ENCODE results near the gene USP13. TPM values are rescaled to one million over a fixed set of nuclear protein-coding genes. Genes with fewer than 3 reads are reported as not detected.

The USP13 gene
- total RNA-seq, 2 experiments from 2014 or later = 9.5 to 13.3 TPM

DNA sequence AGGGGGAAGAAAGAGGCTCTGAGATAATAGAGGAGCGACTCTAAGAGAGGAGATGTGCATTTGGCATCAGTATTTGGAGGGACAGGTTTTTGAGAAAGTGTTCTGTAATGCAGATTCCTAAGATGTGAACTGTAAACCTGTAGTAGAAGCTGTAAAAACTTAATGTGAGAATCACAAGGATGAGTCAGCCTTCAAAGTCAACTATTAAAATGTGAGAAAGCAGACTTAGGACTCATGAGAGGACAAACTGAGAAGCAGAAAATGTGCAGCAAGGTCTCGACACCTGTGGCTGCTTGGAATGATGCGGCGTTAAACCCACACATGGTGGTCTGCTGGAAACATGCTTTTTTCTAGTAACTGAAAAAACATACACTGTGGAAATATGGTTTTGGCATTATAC is 36.0 kb downstream of the USP13 start:
- Mint-ChIP-seq H3K27me3 (no peaks in the 10 kb centered on the region), H3K27ac (no peak overlapping the region), H3K36me3 (peaks cover 17% of the 10 kb centered on the region), H3K4me3 (no peak overlapping the region), H3K9me3 (ENCODE audit: low read depth) (peaks cover 2% of the 10 kb centered on the region), H3K4me1 (no peaks in the 10 kb centered on the region)
- peak; percentile 20 for ATAC-seq
- DNase-seq = no peak
- CTCF ChIA-PET = no interaction called here

DNA sequence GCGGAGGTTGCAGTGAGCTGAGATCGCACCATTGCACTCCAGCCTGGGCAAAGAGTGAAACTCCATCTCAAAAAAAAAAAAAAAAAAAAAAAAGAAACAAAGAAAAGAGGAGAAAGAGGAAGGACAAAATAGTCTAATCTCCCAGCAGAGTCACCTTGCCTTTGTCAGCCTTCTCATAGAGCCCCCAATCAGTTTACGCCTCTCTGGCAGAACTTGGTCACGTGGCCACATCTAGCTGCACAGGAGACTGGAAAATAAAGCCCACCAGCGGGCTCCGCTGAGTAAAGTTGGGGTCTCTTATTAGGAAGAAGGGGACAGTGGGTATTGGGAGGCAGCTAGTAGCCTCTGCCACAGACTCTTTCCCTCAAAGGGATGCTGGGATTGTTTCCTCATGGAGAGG is 41.9 kb downstream of the USP13 start:
- Mint-ChIP-seq H3K36me3 (peaks cover 15% of the 10 kb centered on the region), H3K9me3 (ENCODE audit: low read depth) (peaks cover 2% of the 10 kb centered on the region), H3K4me3 (no peak overlapping the region), H3K27ac (no peak overlapping the region), H3K4me1 (peaks cover 3% of the 10 kb centered on the region), H3K27me3 (no peaks in the 10 kb centered on the region)
- no peak for DNase-seq
- no peak for ATAC-seq
- CTCF ChIA-PET = interaction anchor here (0.6 to 1.5 kb wide), 3 partner anchors 8 to 78 kb away, joined by 3 read pairs; no protein-coding TSS in a partner anchor

DNA sequence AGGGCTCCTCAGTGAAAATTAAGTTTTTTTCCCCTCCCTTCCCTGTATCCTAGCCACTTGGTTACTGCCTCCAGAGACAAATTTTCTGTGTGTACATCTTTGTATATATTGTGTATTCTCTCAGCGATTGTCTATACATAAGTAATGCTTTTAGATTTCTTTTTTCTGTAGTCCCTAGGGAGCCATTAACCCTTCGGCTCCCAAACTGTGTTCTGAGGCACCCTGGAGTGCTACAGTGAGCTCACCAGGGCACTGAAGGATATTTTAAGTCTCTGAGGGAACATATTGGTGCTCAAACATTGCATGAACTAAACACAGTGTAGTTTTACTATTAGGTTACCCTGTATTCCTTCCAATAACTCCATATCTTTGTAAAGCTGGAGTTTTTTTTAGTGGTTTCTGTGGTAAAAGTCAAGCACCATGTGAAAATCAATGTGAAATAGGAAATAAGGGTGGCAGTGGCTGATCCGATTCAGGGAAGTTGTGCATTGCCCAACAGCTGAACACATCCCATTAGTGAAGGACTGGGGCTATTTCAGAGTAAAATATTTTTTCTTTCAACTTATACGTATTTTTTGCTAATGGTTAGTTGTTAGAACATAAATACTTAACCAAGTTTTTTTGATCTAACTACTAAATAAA is 43.0 kb downstream of the USP13 start:
- Mint-ChIP-seq H3K27me3 (no peaks in the 10 kb centered on the region), H3K4me3 (no peak overlapping the region), H3K9me3 (ENCODE audit: low read depth) (peaks cover 2% of the 10 kb centered on the region), H3K36me3 (peaks cover 12% of the 10 kb centered on the region), H3K27ac (no peak overlapping the region), H3K4me1 (peaks cover 6% of the 10 kb centered on the region)
- CTCF ChIA-PET = interaction anchor here (1.1 to 1.5 kb wide), 2 partner anchors 46 to 77 kb away, joined by 3 read pairs; no protein-coding TSS in a partner anchor
- DNase-seq = no peak
- no peak for ATAC-seq

DNA sequence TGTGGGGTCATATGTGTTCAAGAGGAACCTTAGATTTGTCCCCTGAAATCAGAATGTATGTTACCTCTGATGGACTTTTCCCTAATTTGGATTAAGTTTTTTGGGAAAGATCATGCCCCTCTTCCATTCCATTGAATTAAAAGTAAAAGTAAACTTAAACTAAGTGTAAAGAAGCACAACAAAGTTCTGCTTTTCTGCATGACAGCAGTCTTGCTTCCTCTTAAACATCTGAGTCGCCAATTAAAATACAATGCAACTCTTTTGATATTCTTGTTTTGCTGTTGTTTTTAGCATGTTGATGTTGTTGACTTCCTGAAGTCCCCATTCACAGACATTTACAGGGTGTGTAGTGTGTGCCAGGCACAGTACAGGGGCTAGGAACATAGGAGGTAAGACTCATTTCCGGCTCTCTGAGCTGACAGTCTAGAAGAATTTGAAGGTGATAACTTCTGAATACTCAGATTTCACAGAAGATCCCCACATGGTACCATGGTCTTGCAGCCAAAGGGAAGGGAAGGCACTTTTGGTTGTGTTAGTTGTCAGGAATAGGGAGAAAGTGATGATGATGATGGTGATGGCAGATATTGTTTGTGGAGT is 45.0 kb downstream of the USP13 start:
- H3K9me3 Mint-ChIP-seq (ENCODE audit: low read depth) = no peaks in the 10 kb centered on the region
- H3K4me3 Mint-ChIP-seq = no peak overlapping the region
- ATAC-seq (no peak), DNase-seq (no peak)
- H3K27ac Mint-ChIP-seq = no peak overlapping the region
- peaks cover 6% of the 10 kb centered on the region for H3K4me1 Mint-ChIP-seq
- CTCF ChIA-PET = no interaction called here
- H3K27me3 Mint-ChIP-seq = no peaks in the 10 kb centered on the region
- peaks cover 12% of the 10 kb centered on the region for H3K36me3 Mint-ChIP-seq

DNA sequence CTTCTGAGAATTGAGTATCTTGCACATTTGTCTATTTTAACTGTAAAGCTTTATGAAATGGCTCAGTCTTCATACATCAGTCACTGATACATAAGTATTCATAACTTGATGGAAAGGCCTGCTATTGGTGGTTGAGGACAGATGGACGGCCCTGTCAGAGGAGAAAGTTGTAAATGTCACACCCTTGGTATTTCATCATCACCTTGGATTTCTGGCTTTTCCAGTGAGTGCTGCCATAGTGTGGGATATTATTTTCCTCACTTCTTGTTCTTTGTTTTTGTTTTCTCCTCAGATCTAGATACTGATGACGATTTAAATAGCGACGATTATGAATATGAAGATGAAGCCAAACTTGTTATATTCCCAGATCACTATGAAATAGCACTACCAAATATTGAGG is 47.9 kb downstream of the USP13 start:
- Mint-ChIP-seq H3K27me3 (no peaks in the 10 kb centered on the region), H3K4me1 (peaks cover 6% of the 10 kb centered on the region), H3K4me3 (no peak overlapping the region), H3K27ac (no peak overlapping the region), H3K36me3 (peaks cover 7% of the 10 kb centered on the region), H3K9me3 (ENCODE audit: low read depth) (no peaks in the 10 kb centered on the region)
- CTCF ChIA-PET = no interaction called here
- DNase-seq (no peak), ATAC-seq (no peak)

DNA sequence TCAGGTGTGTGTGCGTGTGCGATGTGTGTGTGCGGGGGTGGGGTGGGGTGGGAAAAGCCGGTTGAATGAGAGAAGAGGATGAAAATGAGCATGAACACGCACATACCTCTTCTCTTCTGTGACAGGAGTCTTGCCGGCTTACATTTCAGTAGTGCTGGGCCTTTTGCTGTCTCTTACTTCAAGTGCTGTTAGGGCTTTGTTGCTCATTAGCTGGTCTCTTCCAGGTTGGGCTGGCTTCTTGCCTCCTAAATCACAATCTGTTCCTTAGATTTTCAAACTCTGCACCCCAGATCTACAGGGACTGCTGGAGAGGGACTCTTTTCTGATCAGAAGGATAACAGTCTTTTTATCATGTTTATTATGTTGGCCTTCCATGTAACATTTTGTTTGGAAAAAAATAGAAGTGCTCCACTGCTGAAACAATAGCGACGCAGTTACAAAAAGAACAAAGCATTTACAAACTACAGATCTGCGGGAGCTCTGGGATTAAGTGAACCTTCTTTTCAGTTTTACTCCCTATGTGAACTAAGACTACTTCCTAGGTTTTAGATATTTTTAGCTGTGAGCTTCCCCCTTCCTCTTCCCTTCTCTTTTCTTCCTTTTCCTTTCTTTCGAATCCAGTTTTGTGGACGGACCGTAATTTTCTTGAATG is 48.5 kb downstream of the USP13 start:
- ATAC-seq = no peak
- no peak for DNase-seq
- Mint-ChIP-seq H3K27me3 (no peaks in the 10 kb centered on the region), H3K4me3 (no peak overlapping the region), H3K9me3 (ENCODE audit: low read depth) (no peaks in the 10 kb centered on the region), H3K27ac (no peak overlapping the region), H3K36me3 (peaks cover 7% of the 10 kb centered on the region), H3K4me1 (peaks cover 6% of the 10 kb centered on the region)
- CTCF ChIA-PET = interaction anchor here (0.8 kb wide), 1 partner anchor 52 kb away, joined by 3 read pairs; no protein-coding TSS in a partner anchor

DNA sequence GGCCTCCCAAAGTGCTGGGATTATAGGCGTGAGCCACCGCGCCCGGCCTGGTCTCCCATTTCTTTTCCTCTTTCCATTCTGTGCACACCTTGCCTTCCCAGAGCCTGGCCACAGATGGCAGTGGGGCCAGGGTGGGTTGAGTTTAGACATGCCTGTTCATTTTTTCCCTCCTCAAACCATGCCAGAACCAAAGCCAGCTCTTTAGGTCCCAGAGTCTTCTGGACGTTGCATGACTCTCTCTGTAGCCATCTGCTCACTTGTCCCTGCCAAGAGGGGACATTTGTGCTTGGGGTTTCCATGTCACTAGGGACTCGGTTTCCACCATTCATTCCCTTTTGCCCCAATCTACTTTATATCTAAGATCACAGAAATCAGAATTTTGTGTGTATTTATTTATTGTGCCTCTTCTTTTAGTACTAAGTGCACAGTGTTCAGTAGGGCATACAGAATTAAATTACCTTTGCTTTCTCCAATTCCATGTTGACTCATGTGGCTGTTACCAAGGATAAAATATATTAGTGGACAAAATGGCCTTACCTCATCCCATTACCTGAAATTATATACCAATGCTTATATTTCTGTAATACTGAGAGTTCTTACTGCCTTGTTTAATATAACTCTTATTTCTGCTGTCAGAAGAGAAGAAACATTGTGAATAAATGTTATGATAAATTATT is 49.6 kb downstream of the USP13 start:
- ATAC-seq (no peak), DNase-seq (no peak)
- H3K27me3 Mint-ChIP-seq = no peaks in the 10 kb centered on the region
- H3K36me3 Mint-ChIP-seq = peaks cover 8% of the 10 kb centered on the region
- no peak overlapping the region for H3K4me3 Mint-ChIP-seq
- H3K4me1 Mint-ChIP-seq = peaks cover 6% of the 10 kb centered on the region
- CTCF ChIA-PET = no interaction called here
- H3K27ac Mint-ChIP-seq = no peak overlapping the region
- no peaks in the 10 kb centered on the region for H3K9me3 Mint-ChIP-seq (ENCODE audit: low read depth)

DNA sequence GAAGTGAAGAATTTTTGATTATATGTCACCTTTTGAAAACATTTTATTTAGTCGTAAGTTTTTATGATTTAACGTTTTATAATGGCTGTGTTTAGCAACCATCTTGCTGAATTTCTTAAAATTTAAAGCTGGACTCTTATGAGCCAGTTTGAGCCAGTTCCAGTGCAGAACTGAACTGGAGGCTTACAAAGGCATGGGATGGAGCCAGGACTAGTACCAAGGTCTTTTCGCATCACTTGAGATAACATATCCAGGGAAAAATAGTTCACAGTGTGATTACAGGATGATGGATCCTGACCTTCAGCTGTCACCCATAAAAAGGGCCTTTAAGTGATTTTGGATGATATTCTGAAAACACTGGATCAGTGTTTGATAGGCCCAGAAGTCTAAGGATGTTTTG is 51.0 kb downstream of the USP13 start:
- DNase-seq = no peak
- CTCF ChIA-PET = no interaction called here
- ATAC-seq = no peak

DNA sequence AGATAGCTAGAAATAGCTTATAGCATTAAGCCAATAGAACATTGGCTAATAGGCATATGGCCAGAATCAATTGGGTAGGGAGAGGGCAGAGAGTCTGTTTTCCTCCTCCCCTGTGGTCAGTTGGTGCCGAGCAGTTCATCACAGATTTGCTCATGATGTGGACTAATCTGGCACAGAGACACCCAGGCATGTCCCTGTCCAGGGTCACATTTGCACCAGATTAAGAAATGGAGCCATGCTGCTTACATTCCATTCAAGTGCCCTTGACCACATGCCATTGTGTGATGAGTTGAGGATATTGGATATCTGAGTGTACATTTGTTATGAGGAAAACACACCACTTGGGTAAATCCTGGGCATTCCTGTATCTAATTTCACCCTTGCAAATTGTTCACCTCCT is 53.4 kb downstream of the USP13 start:
- H3K4me1 Mint-ChIP-seq = no peaks in the 10 kb centered on the region
- CTCF ChIA-PET = no interaction called here

More for the DNA sequence above, 51.0 kb downstream of the USP13 start:
- H3K4me3 Mint-ChIP-seq = no peak overlapping the region
- no peaks in the 10 kb centered on the region for H3K9me3 Mint-ChIP-seq (ENCODE audit: low read depth)
- H3K27ac Mint-ChIP-seq = no peak overlapping the region
- H3K27me3 Mint-ChIP-seq = no peaks in the 10 kb centered on the region
- peaks cover 3% of the 10 kb centered on the region for H3K4me1 Mint-ChIP-seq
- H3K36me3 Mint-ChIP-seq = peaks cover 12% of the 10 kb centered on the region

DNA sequence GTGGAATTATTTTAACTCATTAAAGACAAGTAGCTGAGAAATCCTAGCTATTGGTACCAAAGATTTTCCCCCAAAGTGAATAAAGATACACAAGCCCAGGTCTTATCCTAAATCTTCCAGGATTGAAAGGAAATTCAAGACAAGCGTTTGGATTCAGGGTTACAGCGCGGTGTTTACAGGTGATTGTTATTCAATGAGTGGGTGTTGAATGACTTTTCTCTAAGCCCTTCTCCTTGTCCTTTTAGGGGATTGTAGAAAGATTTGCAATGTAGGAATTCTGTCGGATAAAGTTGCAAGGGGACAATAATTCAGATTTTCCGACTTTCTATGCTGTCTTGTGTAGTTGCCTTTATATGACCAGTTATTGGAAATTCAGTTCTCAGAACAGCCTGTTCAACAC is 57.2 kb downstream of the USP13 start:
- H3K36me3 Mint-ChIP-seq = peaks cover 10% of the 10 kb centered on the region
- no peak for DNase-seq
- H3K4me1 Mint-ChIP-seq = no peaks in the 10 kb centered on the region
- no peaks in the 10 kb centered on the region for H3K27me3 Mint-ChIP-seq
- H3K4me3 Mint-ChIP-seq = no peak overlapping the region
- H3K9me3 Mint-ChIP-seq (ENCODE audit: low read depth) = no peaks in the 10 kb centered on the region
- no peak overlapping the region for H3K27ac Mint-ChIP-seq
- no peak for ATAC-seq
- CTCF ChIA-PET = no interaction called here

More for the DNA sequence above, 53.4 kb downstream of the USP13 start:
- H3K36me3 Mint-ChIP-seq = peaks cover 15% of the 10 kb centered on the region
- ATAC-seq (no peak), DNase-seq (no peak)
- H3K27me3 Mint-ChIP-seq = no peaks in the 10 kb centered on the region
- H3K9me3 Mint-ChIP-seq (ENCODE audit: low read depth) = no peaks in the 10 kb centered on the region
- no peak overlapping the region for H3K4me3 Mint-ChIP-seq
- H3K27ac Mint-ChIP-seq = no peak overlapping the region

DNA sequence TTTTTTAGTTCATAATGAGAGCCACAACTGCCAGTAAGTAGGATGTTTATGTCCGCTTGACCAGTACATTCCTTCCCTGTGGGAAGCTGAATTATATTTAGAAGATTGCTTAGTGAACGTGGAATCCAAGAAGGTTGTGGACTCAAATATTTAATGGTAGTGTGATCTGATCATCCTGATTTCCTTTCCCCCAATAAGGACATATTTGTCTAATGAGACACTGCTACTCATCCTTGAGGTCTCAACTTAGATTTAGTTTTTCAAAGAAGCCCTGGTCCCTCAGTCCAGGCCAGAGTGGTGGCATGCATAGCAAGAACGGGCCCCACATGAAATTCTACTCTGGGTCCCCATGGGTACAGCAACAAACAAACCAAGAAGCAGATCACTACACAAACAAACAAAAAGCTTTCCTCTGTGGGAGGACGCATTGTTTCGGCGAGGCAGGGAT is 60.8 kb downstream of the USP13 start:
- Mint-ChIP-seq H3K36me3 (peaks cover 9% of the 10 kb centered on the region), H3K27me3 (no peaks in the 10 kb centered on the region)
- CTCF ChIA-PET = no interaction called here

DNA sequence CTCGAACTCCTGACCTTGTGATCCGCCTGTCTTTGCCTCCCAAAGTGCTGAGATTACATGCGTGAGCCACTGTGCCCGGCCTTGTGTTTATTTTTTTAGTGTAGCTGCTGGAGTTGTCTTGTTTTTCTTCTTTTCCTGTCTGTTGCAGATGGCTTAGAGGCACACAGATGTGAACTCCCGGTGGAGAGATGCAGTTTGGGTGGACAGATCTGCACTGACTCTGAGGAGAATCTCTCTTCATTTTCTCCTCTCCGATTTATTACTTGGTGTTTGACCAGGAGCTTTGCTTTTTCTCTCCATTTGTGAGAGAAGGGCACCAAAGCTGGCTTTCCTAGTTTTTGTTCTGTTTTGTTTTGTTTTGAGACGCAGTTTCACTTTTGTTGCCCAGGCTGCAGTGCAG is 62.7 kb downstream of the USP13 start:
- no peak overlapping the region for H3K27ac Mint-ChIP-seq
- no peak overlapping the region for H3K4me3 Mint-ChIP-seq
- ATAC-seq (no peak), DNase-seq (no peak)
- peaks cover 7% of the 10 kb centered on the region for H3K36me3 Mint-ChIP-seq
- CTCF ChIA-PET = no interaction called here
- no peaks in the 10 kb centered on the region for H3K27me3 Mint-ChIP-seq
- no peaks in the 10 kb centered on the region for H3K9me3 Mint-ChIP-seq (ENCODE audit: low read depth)
- H3K4me1 Mint-ChIP-seq = peaks cover 5% of the 10 kb centered on the region

More for the DNA sequence above, 60.8 kb downstream of the USP13 start:
- Mint-ChIP-seq H3K27ac (no peak overlapping the region), H3K4me3 (no peak overlapping the region), H3K4me1 (peaks cover 5% of the 10 kb centered on the region), H3K9me3 (ENCODE audit: low read depth) (no peaks in the 10 kb centered on the region)
- no peak for ATAC-seq
- no peak for DNase-seq

DNA sequence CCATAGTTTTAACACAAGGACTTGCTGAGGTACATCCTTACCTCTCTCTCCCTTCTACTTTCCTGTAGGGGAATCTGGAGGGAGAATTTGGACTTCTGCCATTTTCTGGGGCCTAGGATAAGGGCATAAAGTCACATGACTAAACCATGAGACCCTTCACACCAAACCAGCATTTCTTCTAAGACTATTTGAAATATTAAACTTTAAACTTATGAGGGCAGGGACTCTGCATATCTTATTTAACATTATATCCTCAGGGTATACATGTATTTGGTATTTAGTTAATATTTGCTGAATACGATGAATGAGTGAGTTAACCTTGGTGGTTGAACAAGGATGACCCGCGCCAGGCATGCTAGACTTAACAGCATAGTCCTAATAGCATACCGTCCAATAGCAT is 63.4 kb downstream of the USP13 start:
- CTCF ChIA-PET = no interaction called here
- H3K27ac Mint-ChIP-seq = no peak overlapping the region
- H3K9me3 Mint-ChIP-seq (ENCODE audit: low read depth) = no peaks in the 10 kb centered on the region
- no peak for DNase-seq
- H3K4me1 Mint-ChIP-seq = peaks cover 5% of the 10 kb centered on the region
- H3K4me3 Mint-ChIP-seq = no peak overlapping the region
- ATAC-seq = no peak
- no peaks in the 10 kb centered on the region for H3K27me3 Mint-ChIP-seq
- H3K36me3 Mint-ChIP-seq = peaks cover 5% of the 10 kb centered on the region
